ENCODE data around the gene EFNA1.
"Not testable (repeated sequence)": the region's sequence is repeated elsewhere in the genome, so short reads cannot be mapped to it uniquely, and the experiment has no call there.

EFNA1 gene

GRCh38 chr1:155093911-155094621 lies 33.6 kb upstream of the EFNA1 start:
- peak; percentile 18 for DNase-seq

GRCh38 chr1:155094622-155094948 lies 33.1 kb upstream of the EFNA1 start:
- DNase-seq = no peak

GRCh38 chr1:155099331-155099730 lies 28.3 kb upstream of the EFNA1 start:
- no peak for DNase-seq

- no peak for DNase-seq
Measured at GRCh38 chr1:155103325-155103724, 24.4 kb upstream of the EFNA1 start.

GRCh38 chr1:155104605-155105534 lies 22.8 kb upstream of the EFNA1 start:
- DNase-seq = no peak

- no peak for DNase-seq
Measured at GRCh38 chr1:155105604-155106011, 22.1 kb upstream of the EFNA1 start.

- DNase-seq = no peak
Measured at GRCh38 chr1:155106862-155107261, 20.8 kb upstream of the EFNA1 start.

- no peak for DNase-seq
Measured at GRCh38 chr1:155107309-155108264, 20.1 kb upstream of the EFNA1 start.

- DNase-seq = no peak
Measured at GRCh38 chr1:155108296-155108695, 19.4 kb upstream of the EFNA1 start.

- no peak for DNase-seq
Measured at GRCh38 chr1:155110381-155110780, 17.3 kb upstream of the EFNA1 start.

GRCh38 chr1:155110826-155111225 lies 16.9 kb upstream of the EFNA1 start:
- no peak for DNase-seq

- DNase-seq = no peak
Measured at GRCh38 chr1:155113450-155113980, 14.2 kb upstream of the EFNA1 start.

- no peak for DNase-seq
Measured at GRCh38 chr1:155116113-155116764, 11.4 kb upstream of the EFNA1 start.

GRCh38 chr1:155117610-155118009 lies 10.1 kb upstream of the EFNA1 start:
- no peak for DNase-seq

GRCh38 chr1:155118090-155118489 lies 9.6 kb upstream of the EFNA1 start:
- not testable (repeated sequence) for DNase-seq

- DNase-seq = no peak
Measured at GRCh38 chr1:155120253-155120652, 7.4 kb upstream of the EFNA1 start.

- no peak for DNase-seq
Measured at GRCh38 chr1:155121249-155121648, 6.4 kb upstream of the EFNA1 start.

- DNase-seq = no peak
Measured at GRCh38 chr1:155122308-155122707, 5.4 kb upstream of the EFNA1 start.

- no peak for DNase-seq
Measured at GRCh38 chr1:155123801-155124200, 3.9 kb upstream of the EFNA1 start.

- DNase-seq = no peak
Measured at GRCh38 chr1:155124503-155125463, 2.9 kb upstream of the EFNA1 start.

- no peak for DNase-seq
Measured at GRCh38 chr1:155125511-155125945, 2.1 kb upstream of the EFNA1 start.

All from KG1 (cell line).